Limb (tissue), 2 donors: ENCODE results near the gene NDUFAF8.
A peak's percentile ranks its signal among the peaks of the same experiment; 100 is the strongest.

Source experiments
- DNase-seq, 2 donors: peaks; one replicate each; pipeline ENCODE4 v3.0.0-alpha.2; 2016; ENCODE audit errors: extremely low spot score in 2 of 2

The NDUFAF8 gene

DNA sequence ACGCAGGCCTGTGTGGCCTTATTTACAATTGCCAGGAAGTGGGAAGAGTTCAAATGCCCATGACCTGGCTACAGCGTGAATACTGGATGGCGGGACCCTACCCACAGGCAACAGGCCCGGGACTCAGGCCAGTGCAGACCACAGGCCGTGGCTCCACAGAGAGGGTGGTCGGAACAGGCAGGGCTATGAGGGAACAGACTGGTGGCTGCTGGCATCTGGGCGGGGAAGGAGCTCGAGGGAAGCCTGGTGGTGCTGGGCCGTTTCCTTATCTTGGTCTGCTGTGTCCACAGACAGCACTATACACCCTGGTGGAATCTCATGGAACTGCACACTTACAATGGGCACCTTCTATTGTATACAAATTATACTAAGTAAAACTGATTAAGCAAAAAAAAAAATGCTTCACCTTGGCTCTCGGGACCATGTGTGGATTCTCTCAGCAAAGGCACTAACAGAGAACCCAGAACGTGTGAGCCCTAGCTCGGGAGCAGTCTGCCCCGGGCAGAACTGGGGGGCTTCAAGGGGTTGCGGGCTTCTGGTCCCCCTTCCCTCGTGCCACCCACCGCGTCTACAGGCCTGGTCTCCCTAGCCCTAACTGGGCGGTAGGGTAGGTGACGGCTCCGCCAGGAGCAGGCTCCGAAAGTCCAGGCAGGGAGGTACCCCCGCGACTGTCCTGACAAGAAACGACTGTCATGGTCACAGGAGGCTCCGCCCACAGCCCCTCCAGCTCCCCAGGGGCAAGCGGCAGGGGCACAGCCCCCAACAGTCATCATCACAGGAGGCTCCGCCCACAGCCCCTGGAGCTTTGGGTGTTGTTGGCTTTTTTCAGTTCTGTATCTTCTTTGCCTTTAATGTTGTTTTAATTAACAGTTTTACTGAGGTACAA, 38.2 kb upstream of the NDUFAF8 start:
- DNase-seq: peak in 1 of 2 donors; percentile 48

GRCh38 chr17:81202318-81202717, 36.8 kb upstream of the NDUFAF8 start:
- DNase-seq: no peak

- no peak for DNase-seq
These were observed 36.0 kb upstream of the NDUFAF8 start for GRCh38 chr17:81203136-81203535.

GRCh38 chr17:81204578-81204977, 34.5 kb upstream of the NDUFAF8 start:
- DNase-seq: no peak

DNA sequence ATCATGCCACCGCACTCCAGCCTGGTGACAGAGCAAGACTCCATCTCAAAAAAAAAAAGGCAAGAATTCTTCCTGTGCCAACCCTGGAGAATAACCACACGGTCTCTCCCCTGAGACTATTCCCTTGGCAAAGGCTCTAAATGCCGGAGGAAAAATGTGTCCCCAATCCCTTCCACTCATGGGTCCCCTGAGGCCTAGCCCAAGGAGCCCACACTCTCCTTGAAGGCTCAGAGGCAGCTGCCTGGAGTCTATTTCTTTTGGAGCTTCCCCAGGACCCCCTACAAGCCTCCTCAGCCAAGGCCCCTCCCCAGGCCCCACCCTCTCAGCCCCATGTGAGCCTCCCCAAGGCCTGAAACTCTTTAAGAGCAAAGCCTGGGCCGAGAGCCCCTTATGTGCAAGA, 33.0 kb upstream of the NDUFAF8 start:
- DNase-seq: no peak

DNA sequence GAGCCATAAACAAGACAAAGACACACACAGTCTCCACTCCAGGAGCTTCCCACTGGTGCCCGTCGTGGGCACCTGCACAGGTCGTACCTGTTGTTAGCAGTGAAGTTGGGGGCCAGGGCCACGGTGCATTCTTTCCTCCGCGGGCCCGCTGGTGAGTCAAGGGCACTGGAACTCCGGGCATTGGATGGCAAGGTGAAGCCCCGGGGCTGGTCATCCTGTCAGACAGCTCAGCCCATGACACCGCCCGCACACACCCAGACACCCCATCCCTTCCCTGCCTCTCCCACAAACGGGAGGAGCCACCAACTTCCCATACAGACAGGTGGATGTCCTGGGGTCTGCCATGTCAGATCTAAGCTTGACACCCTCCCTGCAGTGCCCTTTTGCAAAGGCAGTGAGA, 32.5 kb upstream of the NDUFAF8 start:
- no peak for DNase-seq

DNA sequence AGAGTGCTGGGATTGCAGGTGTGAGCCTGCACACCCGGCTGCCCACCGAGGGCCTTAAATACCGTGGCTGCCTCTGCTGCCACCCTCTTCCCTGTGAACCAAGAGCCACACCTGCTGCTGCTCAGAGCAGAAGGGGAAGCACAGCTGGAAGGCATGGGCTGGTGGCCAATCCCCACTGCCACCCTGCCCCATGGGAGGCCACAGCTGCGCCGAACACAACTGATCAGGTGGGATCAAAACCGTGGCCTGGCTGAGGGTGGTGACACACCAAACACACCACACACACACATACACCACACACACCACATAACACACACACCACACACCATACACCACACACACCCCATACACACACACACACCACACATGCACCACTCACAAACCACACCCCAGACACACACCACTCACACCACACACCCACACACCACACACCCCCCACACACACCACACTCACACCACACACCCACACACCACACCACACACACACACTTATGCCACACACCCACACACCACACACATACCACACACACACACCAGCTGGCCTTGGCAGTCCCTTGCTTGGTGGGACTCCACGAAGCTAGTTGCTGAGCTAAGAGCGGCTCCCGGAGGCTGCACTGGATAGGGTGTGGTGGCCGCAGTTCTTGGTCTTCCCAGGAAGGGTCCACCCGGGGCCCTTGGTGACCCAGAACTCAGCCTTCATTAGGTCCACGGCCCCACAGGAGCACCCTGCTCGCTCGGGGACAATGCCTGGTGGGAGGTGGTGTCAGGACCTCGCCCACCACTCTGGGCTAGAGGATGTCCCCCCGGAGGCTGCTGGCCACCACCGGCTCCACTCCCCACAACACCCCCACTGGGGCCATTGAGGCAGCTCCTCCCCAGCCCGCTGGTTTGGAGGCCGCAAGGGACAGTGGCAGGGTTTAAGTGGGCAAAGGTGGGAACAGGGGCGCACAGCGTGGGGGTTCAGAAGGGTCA, 31.2 kb upstream of the NDUFAF8 start:
- no peak for DNase-seq

GRCh38 chr17:81208651-81209050, 30.5 kb upstream of the NDUFAF8 start:
- DNase-seq: no peak

- no peak for DNase-seq
These were observed 30.0 kb upstream of the NDUFAF8 start for GRCh38 chr17:81209141-81209540.

DNA sequence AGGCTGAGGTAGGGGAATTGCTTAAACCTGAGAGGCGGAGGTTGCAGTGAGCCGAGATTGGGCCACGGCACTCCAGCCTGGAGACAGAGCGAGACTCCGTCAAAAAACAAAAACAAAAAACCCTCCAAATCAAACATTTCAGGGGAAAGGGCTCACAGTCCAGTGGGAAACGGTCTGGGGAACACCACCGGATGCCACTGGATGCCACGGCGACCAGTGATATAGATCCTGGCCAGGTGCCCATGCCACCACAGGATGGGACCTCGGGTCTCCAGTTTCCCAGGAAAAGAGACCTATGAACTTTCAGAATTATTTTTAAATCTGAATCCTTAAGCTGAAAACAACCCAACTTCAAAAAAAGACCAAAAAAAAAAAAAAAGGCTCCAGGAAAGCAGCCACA, 28.7 kb upstream of the NDUFAF8 start:
- no peak for DNase-seq

DNA sequence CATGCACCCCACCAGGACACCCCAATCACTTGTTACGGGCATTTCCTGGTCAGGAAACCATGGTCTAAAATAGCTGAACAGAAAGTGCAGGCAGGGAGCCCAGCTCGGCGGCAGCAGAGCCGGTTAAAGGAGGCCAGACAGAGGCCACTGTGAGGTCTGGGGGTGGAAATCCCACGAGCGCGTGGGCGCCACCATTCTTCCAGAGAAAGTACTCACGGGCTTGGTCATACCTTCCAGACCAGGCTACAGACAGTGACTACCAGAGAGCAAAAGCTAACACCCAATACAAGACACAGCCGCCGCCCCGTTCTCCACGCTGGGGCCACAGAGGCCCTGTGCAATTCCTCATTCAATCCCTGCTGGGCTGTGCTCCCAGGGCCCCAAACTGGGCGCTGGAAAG, 28.2 kb upstream of the NDUFAF8 start:
- no peak for DNase-seq

- no peak for DNase-seq
These were observed 26.8 kb upstream of the NDUFAF8 start for GRCh38 chr17:81212365-81212764.

DNA sequence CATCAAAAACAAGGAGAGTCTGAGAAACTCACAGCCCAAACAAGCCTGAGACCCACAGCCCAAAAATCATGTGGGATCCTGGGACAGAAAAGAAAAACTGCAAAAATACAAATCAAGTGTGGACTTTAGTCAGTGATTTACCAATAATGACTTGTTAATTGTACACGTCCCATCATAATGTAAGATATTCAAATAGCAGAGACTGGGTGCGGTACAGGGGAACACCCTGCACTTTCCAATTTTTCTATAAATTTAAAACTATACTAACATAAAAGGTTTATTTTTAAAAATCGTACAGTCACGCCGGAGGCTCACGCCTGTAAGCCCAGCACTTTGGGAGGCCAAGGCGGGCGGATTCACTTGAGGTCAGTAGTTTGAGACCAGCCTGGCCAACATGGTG, 25.1 kb upstream of the NDUFAF8 start:
- no peak for DNase-seq

DNA sequence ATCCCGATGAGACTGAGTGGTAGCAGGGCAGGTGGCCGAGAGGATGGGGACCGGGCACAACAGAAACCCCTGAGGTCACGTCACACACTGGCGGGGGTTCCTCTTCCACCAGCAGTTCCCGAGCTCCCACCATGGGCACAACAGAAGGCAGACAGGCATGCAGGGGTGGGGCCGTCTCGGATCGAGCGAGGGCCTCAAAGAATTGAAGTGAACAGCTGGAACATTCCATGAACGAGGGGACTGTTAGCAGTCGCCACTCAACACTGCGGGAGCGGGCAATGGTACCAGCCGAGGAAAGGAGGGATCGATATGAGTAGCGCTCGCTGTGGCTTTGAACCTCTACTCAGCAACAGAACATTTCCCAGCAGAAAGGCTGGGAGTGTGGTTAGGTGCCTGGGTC, 21.6 kb upstream of the NDUFAF8 start:
- peak in 1 of 2 donors; percentile 44 for DNase-seq

DNA sequence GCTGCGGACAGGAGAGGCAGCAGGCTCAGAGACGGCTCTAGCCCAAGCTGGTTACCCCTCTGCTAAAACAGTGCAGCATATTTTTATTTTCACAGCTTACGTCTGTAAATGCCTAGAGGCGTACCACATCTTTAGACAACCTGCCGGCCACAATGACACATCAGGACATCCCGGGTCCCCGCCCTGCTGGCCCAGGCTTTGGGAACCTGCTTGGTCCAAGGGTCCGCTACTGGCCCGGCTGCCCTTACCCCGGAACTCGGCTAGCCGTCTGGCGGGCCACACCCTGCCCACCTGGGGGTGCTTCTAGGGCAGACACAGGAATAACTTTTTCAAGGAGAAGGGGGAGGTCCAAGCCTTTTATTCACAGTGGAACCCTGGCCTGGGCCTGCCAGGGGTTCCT, 20.7 kb upstream of the NDUFAF8 start:
- no peak for DNase-seq

DNA sequence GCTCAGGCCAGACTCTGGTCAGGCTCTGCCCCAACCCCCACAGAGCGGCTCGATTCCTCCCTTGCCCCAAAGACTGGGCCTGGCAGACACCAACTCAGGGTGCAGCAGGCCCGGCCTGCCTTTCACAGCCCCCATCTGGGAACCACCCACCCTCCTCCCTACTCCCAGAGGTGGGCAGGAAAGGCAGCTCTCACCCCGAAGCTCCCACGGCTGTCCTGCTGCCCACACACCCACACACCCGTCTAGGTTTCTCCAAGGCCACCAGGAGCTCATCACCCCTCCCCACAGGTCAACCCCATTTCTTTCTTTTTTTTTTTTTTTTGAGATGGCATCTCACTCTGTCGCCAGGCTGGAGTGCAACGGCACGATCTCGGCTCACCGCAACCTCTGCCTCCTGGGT, 20.1 kb upstream of the NDUFAF8 start:
- DNase-seq: no peak

- DNase-seq: no peak
These were observed 19.5 kb upstream of the NDUFAF8 start for GRCh38 chr17:81219476-81220180.

DNA sequence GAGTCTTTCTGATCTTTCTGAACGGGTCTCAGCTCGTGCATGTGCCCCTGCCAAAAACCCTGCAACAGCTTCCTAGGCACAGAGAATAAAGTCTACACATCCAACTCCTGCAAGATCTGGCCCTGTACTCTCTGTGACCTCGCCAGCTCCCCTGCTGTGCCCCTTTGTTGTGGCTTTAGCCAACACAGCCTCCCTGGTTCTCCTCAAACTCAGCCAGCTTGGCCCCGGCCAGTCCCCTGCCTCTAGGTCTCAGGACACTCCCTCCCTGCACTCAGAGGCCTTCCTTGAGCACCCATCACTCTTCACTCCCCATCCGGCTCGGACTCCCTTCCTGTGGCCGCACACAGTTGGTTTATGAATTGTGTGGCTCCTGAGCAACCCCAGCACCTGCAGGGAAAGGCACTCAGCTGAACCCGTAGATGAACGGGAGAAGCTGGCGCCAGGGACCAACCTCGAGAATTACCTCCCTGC, 17.7 kb upstream of the NDUFAF8 start:
- DNase-seq: no peak

- no peak for DNase-seq
These were observed 17.1 kb upstream of the NDUFAF8 start for GRCh38 chr17:81221842-81222619.

DNA sequence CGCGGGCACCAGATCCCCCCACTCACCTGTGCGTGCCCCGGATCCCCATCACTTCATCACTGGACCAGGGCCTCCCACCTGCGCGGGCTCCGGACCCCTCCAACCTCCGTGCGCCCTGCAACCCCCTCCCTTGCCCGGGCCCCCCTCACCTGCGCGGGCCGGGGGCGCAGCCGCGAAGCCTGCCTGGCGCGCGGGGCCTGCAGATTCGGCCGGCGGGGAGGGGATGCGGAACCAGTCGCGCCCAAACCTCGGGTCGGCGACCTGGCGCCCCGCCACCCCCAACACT, 16.6 kb upstream of the NDUFAF8 start:
- no peak for DNase-seq
